GM21786 (cell line): ENCODE measurements around the gene NOL3.

Experiments
- ATAC-seq: cut with Tn5 transposase; IDR thresholded peaks from one replicate; pipeline ENCODE4 v1.9.1; 2021; ENCODE audit not compliant: unreplicated experiment

NOL3 gene

DNA sequence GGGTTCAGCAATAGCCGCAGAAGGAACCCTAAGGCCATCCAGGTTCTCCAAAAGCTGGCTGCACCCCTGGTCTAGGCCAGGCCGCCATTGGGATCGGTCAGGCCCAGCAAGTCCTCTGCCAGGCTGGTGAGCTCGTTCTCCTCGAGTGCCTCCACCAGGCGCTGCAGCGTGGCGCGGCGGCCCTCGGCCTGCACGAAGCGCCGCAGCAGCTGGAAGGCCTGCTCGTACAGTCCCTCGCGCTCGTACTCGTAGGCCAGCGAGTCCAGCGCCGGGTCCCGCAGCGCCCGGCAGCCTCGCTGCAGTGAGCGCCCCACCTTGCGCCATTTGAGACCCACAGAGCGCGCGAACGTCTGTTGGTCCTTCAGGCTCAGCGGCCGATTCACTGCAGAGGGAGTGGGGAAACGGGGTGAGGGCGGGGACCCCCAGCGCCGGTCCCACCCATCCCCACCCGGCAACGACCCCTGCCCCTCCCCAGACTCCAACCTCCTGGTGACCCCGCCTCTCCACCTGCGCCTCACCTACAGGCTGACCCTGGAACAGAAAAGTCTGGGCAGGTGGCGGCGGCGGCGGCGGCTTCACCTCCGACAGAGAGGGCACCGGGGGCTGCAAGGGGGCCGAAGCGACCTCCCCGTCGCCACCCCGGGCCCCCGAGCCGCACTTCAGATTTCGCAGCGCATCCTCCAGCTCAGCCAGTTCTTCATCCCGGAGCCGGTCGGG, 15.6 kb upstream of the NOL3 start:
- ATAC-seq: no peak

GRCh38 chr16:67155295-67156142, 14.8 kb upstream of the NOL3 start:
- no peak for ATAC-seq

DNA sequence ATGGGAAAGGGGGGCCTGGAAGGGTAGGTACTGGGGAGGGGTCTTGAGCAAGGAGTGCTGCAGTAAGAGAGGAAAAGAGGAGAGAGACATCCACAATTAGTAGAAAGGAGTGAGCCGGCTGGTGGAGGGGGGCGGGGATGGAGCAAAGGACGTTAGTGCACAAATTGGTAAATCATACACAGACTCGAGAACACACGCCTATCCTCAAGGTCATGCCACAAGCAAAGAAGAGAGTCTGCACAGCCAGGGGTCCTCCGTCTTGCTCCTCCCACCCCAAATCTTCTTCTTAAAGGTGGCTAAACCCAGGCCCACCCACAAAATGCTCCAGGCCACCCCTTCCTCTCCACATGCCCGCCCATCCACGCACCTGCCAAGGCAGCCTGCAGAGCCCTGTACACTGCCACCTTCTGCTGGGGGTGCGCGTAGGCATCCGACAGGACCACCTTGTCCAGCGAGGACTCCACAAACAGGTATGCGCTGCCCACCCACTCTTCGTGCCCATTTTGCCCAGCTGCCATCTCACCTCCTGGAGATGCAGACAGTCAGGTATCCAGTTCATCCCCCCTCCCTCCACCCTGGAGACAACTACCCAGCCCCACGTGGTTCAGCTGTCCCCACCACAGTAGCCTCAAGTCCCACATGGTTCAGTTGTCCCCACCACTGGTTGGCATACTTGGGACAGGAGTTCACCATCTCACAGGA, 14.0 kb upstream of the NOL3 start:
- ATAC-seq: no peak

DNA sequence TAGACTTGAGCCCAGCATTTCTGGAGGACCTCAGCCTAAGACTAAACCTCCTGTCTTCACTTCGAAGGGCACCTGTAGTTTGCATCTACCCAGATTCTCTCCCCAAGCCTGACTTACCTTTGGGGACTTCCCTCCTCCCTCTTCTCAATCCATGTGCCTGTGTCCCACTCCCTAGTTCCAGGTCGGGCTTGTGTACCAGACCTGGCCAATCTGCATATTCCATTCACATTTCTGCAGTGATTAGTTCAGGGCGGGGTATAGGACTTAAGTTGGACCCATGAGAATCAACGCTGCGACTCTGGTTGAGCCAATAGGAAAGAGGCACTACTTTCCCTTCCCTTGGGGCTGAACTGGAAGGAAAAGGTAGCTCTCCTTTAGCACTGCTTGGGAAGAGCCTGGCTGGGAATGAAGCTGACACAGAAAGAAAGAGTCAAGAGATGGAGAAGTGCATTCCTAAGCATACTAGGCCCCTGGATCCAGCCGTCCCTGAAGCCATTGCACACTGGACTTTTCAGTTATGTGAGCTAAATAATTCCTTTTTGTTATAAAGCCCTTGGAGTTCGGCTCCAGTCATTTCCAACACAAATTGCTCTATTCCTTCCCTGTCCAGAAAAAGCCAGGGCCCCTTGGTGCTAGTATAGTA, 13.1 kb upstream of the NOL3 start:
- no peak for ATAC-seq

DNA sequence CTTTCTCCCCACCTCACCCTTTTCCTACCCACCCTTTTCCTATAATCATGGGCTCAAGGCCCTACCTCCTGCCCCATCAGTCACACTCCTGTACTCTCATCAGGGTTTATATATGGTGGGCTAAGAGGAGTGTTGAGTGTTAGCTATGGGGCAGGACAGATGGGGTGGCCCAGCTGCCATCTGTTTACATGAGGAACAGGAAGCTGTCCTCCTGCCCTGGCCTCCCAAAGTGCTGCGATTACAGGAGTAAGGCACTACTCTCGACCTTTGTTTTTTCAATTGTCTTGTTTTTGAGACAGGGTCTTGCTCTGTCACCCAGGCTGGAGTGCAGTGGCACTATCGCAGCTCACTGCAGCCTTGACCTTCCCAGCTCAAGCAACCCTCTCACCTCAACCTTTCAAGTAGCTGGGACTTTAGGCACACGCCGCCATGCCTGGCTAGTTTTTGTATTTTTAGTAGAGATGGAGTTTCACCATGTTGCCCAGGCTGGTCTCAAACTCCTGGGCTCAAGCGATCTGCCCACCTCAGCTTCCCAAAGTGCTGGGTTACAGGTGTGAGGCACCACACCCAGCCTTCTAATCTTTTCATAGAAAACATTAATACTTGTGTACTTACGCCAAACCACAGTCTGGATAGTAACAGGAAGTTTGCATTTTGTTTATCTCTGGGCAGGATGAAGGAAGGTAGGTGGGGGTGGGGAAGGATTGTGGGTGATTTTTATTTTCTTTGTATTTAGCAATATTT, 12.3 kb upstream of the NOL3 start:
- no peak for ATAC-seq

- ATAC-seq: peak; percentile 36
Measured at GRCh38 chr16:67158637-67159600, 11.4 kb upstream of the NOL3 start.

DNA sequence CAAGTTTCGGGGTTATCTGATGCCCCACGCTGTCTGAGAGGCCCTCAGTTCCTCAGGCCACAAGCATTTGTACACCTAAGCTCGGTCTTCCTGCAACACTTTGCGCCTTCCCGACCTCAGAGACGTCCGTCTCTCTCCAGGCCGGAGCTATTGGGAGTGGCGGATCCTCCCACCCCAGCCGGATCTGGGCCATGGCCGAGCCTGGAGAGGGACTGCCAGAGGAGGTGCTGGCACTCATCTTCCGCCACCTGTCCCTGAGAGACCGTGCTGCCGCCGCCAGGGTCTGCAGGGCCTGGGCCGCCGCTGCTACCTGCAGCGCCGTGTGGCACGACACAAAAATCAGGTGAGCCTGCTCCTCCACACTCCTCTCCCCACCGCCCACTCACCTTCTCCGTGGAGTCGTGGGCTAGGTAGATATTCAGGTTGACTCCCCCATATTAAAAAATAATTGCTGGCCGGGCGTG, 8.7 kb upstream of the NOL3 start:
- no peak for ATAC-seq

DNA sequence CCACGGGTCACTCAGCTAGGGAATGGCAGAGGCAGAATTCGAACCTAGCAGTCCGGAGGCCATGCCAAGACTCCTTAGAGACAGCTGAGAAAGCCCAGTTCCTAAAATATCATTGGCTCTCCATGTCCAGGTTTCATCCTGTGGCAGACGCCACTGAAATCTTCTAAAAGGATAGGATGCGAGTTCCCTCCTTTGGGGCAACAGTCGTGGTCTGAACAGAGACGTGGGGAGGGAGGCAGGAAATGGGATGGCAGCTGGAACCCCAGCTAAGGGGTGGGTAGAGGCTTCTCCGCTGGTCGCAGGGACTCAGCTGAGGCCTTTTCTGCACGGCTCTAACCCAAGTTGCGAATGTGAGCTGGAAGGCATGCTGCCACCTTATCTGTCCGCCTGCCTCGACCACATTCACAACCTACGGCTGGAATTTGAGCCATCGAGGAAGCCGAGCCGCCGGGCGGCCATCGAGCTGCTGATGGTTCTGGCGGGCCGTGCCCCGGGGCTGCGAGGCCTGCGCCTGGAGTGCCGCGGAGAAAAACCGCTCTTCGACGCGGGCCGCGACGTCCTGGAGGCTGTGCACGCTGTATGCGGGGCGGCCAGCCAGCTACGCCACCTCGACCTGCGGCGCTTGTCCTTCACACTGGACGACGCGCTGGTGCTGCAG, 7.7 kb upstream of the NOL3 start:
- no peak for ATAC-seq

GRCh38 chr16:67163164-67163998, 7.0 kb upstream of the NOL3 start:
- ATAC-seq: no peak

GRCh38 chr16:67163999-67164558, 6.3 kb upstream of the NOL3 start:
- no peak for ATAC-seq

DNA sequence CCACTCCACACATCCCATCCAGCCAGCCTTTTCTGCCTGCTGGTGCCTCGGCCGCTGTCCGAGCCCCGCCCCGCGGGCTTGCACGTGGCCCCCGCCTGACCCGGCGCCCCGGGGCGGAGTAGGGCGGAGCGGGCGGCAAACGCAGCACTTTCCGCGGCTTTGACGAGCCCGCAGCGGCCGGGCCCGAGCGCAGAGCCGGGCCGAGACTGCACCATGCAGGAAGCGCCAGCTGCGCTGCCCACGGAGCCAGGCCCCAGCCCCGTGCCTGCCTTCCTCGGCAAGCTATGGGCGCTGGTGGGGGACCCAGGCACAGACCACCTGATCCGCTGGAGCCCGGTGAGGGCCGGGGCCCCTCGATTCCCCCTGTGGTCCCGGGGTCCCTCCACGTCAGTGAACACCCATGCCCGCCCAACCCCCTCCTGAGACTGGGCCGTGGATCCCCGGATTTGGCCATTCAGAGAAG, 5.7 kb upstream of the NOL3 start, which contains the start of gene HSF4:
Gene HSF4, plus strand, starts transcription at position 147 of the 463 bp plus-strand sequence. Its CDS starts 67 bp downstream, at position 214.
- ATAC-seq: no peak

GRCh38 chr16:67165121-67166078, 4.9 kb upstream of the NOL3 start:
- no peak for ATAC-seq

GRCh38 chr16:67166110-67166547, 4.2 kb upstream of the NOL3 start:
- no peak for ATAC-seq

- no peak for ATAC-seq
Measured at GRCh38 chr16:67166598-67167168, 3.7 kb upstream of the NOL3 start.

- ATAC-seq: no peak
Measured at GRCh38 chr16:67167588-67167987, 2.8 kb upstream of the NOL3 start.

- ATAC-seq: no peak
Measured at GRCh38 chr16:67169011-67169451, 1.3 kb upstream of the NOL3 start.
